OCI-LY3 (cell line): ENCODE measurements around the gene MDGA2.

Experiments
- CTCF ChIP-seq: fragments of 200-600, 300-600 bp; sonication (generic); IDR thresholded peaks from 2 replicates; pipeline ENCODE4 v1.5.1; 2014; ENCODE audit warnings: antibody characterized with exemption, low read length, low read depth
- EZH2phosphoT487 ChIP-seq: fragments of 200-600 bp; shearing (Covaris generic); IDR thresholded peaks from 2 replicates; pipeline ENCODE4 v1.6.1; 2018; ENCODE audit warnings: antibody characterized with exemption, mixed run types, low read depth

DNA sequence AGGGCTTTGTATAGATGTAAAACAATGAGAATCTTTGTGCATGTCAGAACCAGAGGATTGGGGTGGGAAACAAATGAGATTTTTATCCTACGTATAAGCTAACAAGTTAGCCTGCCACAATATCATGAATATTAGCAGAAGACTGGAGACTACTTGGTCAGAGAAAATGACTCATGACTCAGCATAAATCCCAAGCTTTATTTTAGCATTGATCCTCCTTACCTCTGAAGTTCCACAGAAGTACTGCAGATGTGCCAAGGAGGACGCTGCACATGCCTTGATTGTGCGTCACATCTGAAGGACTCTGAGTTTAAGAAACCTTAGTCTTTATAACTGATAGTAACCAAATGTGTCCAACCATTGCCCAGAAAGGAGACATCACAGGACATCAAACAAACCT lies 789.8 kb downstream of the MDGA2 start:
- no peak for TF ChIP-seq CTCF
- TF ChIP-seq EZH2phosphoT487, result no peak
